Retinal pigment epithelial cell (primary cell): ENCODE results near the gene ICAM2.
"Not testable (repeated sequence)": the region's sequence is repeated elsewhere in the genome, so short reads cannot be mapped to it uniquely, and the experiment has no call there.

Experiments used
- DNase-seq: peaks from one replicate; pipeline ENCODE4 v3.0.0-alpha.2; 2010; ENCODE audit warnings: low read depth
- H3K4me3 ChIP-seq: 2 replicates; pipeline ENCODE4 v1.5.1; 2011; ENCODE audit warnings: mild to moderate bottlenecking, low read length, control low read depth, moderate library complexity
- CTCF ChIP-seq: conservative IDR thresholded peaks from 2 replicates; pipeline ENCODE4 v1.5.1; 2011; ENCODE audit warnings: low read depth, low read length, control low read depth, inconsistent platforms

ICAM2 gene

GRCh38 chr17:64024215-64024654 is 3.8 kb upstream of the ICAM2 start:
- no peak for TF ChIP-seq CTCF
- H3K4me3 ChIP-seq: no peak overlapping the region
- no peak for DNase-seq

GRCh38 chr17:64022611-64023063 is 2.2 kb upstream of the ICAM2 start:
- TF ChIP-seq CTCF: no peak
- DNase-seq: no peak

GRCh38 chr17:64019551-64019961 is 877 bp downstream of the ICAM2 start:
- H3K4me3 ChIP-seq, DNase-seq: not testable (repeated sequence)

More at GRCh38 chr17:64022611-64023063, 2.2 kb upstream of the ICAM2 start:
- H3K4me3 ChIP-seq: no peak overlapping the region

- no peak for DNase-seq
- H3K4me3 ChIP-seq: no peak overlapping the region
- TF ChIP-seq CTCF: peak; percentile 24
Measured at GRCh38 chr17:64017381-64017980, 3.0 kb downstream of the ICAM2 start.

- no peak overlapping the region for H3K4me3 ChIP-seq
- no peak for DNase-seq
- no peak for TF ChIP-seq CTCF
Measured at GRCh38 chr17:64016974-64017373, 3.5 kb downstream of the ICAM2 start.

GRCh38 chr17:64016231-64016784 is 4.1 kb downstream of the ICAM2 start:
- DNase-seq: no peak
- no peak overlapping the region for H3K4me3 ChIP-seq
- TF ChIP-seq CTCF: peak; percentile 9

- no peak overlapping the region for H3K4me3 ChIP-seq
- DNase-seq: no peak
- TF ChIP-seq CTCF: no peak
Measured at GRCh38 chr17:64015447-64015846, 5.0 kb downstream of the ICAM2 start.
